T-helper 17 cell (primary cell): ENCODE results near the gene SOX13. TPM values are rescaled to one million over a fixed set of nuclear protein-coding genes. Genes with fewer than 3 reads are reported as not detected.

Source experiments
- ATAC-seq: fragments of 150-1000 bp; cut with Tn5 transposase; 2 replicates; pipeline ENCODE4 v1.10.0; 2021; ENCODE audit warnings: mild to moderate bottlenecking, moderate library complexity
- DNase-seq, 3 donors: peaks; one replicate each; pipeline versions ENCODE4 v3.0.0 to v3.0.0-alpha.2; 2020 to 2021
- H3K9me3 ChIP-seq: one replicate; pipeline ENCODE4 v1.7.0; 2013; ENCODE audit warnings: low read length, mild to moderate bottlenecking; ENCODE audit not compliant: control insufficient read depth, poor library complexity, severe bottlenecking
- H3K27ac Mint-ChIP-seq: one replicate; pipeline ENCODE4 v1.8.0; 2022; ENCODE audit warnings: mild to moderate bottlenecking, moderate library complexity, mixed read lengths
- H3K27me3 Mint-ChIP-seq: one replicate; pipeline ENCODE4 v1.8.0; 2022; ENCODE audit warnings: mixed read lengths
- H3K36me3 Mint-ChIP-seq: one replicate; pipeline ENCODE4 v1.8.0; 2022; ENCODE audit warnings: low read depth, mixed read lengths
- H3K4me1 Mint-ChIP-seq: one replicate; pipeline ENCODE4 v1.8.0; 2022; ENCODE audit warnings: mild to moderate bottlenecking, mixed read lengths
- H3K4me3 Mint-ChIP-seq: one replicate; pipeline ENCODE4 v1.8.0; 2022; ENCODE audit warnings: mild to moderate bottlenecking, moderate library complexity, mixed read lengths
- total RNA-seq, 4 donors: library from RNA in 2 of 4; stranded (reverse) in 2 of 4; gene quantifications; one replicate each; pipeline ENCODE4 v1.2.3 and lab custom pipeline; 2022 to 2026

Gene SOX13
- total RNA-seq, 2 donors from 2014 or later = 1.3 to 6.3 TPM

DNA sequence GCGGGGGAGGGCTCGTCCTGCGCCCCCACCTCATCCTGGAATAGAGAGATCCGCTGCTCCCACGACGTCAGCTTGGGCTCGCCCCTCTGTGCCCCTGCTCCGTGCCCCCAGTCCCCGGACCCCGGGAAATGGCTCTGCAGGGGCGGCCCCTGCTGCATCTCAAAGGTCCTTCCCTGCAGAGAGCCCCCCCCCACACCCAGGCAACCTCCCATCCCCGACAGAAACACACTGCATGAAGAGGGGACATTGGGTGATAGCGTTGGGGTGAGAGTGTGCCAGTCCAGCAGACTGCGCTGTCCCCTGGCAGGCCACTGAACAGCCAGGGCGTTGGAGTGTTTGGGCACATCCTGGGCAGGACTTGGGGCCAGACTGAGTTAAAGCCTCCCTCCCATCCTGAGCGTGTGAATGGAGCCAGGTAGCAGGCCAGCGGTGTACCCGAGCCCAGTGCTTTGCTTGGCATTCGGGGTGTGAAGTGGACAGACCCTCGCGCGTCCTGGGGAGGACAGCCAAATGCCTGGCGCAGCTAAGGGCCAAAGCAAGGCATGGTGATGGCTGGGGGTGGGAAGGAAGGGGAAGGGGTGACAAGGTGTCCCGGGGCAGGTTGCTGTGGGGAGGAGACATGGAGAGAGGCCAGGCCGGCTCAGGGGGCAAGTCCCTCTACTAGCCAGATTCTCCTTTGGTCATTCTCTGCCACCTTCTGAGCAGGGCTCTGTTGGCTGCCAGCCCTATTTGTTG, 79.6 kb downstream of the SOX13 start:
- Mint-ChIP-seq H3K27ac (peak overlapping the region; percentile 29), H3K4me1 (peaks cover 7% of the 10 kb centered on the region), H3K4me3 (peak overlapping the region; percentile 80), H3K36me3 (no peaks in the 10 kb centered on the region), H3K27me3 (peaks cover 10% of the 10 kb centered on the region)
- no peak for DNase-seq
- ATAC-seq = no peak
- no peaks in the 10 kb centered on the region for H3K9me3 ChIP-seq

DNA sequence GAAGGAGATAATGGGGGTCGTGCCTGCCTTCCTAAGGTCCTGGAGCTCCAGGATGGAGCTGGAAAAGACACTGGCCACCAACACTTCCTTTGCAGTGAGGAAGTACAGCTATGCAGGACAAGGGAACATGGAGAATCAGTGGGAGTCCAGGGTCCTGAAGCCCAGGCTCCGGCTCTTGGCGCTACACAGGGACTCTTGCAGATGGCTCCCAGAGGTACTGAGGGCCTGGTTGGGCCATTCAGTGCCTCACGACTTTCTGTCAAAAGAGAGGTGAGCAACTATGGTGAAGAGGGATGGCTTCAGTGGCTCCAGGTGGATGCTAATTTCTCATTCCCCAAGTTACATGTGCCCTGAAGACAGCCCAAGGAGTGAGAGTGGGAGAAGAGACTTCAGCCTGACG, 80.8 kb downstream of the SOX13 start:
- Mint-ChIP-seq H3K27me3 (peaks cover 17% of the 10 kb centered on the region), H3K36me3 (no peaks in the 10 kb centered on the region), H3K4me3 (no peak overlapping the region), H3K4me1 (peaks cover 7% of the 10 kb centered on the region), H3K27ac (no peak overlapping the region)
- ATAC-seq (no peak), DNase-seq (no peak)
- no peaks in the 10 kb centered on the region for H3K9me3 ChIP-seq

DNA sequence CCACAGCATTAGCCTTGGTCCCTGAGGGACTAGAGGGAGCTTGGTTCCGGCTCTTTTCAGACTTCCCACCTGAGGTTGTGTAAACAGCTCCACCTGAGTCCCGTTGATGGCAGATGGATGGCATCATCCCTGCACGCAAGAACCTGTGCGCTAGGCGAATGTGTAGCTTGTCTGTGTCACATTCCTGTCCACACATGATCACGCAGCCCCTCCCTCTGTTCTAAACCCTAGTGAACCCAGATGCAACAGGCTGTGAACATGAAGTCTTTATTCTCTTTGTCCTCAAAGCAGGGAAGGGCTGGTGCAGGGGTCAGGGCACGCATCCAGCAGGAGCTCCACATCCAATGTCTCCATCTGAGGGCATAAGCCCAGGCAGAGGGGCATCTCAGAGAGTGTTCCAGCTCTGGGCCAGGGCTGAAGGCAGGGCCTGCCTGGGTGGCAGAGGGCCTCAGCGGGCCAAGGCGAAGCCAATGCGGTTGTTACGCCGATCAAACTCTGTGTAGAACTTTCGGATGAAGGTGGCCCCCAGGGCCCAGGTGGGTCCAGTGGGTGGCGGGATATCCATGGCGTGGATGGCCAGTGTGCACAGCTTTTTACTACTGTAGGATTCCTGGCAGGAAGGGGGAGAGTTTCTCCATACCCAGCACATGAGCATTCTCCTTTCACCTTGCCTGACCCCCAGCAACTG, 81.8 kb downstream of the SOX13 start:
- Mint-ChIP-seq H3K4me3 (no peak overlapping the region), H3K36me3 (no peaks in the 10 kb centered on the region), H3K27ac (no peak overlapping the region), H3K27me3 (peaks cover 26% of the 10 kb centered on the region), H3K4me1 (peaks cover 10% of the 10 kb centered on the region)
- DNase-seq (no peak), ATAC-seq (no peak)
- no peaks in the 10 kb centered on the region for H3K9me3 ChIP-seq

DNA sequence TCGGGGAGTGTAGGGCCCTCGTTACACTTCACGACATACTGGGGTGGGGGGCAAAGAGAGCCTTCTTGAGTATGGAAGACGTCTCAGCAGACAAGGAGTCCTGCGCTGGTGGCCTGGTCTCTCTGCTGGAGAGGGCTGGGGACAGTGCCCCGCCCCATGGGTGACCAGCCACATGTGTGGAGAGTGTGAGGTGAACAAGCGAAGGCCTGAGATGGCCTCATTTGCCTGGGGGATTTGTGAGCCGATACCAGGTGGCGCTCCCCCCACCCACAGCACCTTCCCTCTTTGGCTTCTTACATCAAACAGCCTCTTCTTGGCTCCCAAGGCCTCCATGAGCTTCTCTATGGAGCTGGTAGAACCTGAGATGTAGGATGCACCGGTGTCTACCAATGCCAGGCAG, 83.0 kb downstream of the SOX13 start:
- ATAC-seq (no peak), DNase-seq (no peak)
- peaks cover 5% of the 10 kb centered on the region for H3K4me1 Mint-ChIP-seq

DNA sequence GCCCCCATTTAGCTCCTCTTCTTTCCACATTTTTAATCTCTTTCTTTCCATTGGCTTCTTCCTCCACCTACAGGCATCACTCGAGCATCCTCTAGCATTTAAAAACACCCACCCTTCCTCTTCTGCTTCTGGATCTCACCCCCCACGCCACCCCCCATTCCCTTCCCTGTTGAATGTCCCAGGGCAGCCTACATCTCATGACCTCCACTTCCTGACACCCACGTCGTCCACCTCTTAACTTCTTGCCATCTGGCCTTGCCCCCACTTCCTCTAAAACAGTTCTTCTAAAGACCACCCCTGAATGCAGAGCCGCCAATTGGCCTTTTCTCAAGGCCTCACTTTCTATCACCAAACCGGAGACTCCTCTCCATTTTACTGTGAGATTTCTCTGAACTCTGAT, 85.0 kb downstream of the SOX13 start:
- ATAC-seq = no peak
- Mint-ChIP-seq H3K4me3 (no peak overlapping the region), H3K27me3 (peaks cover 46% of the 10 kb centered on the region), H3K36me3 (no peaks in the 10 kb centered on the region), H3K4me1 (peaks cover 2% of the 10 kb centered on the region), H3K27ac (peak overlapping the region; percentile 65)
- DNase-seq = no peak
- H3K9me3 ChIP-seq = no peaks in the 10 kb centered on the region

More for the DNA sequence above, 83.0 kb downstream of the SOX13 start:
- Mint-ChIP-seq H3K4me3 (no peak overlapping the region), H3K27me3 (peaks cover 34% of the 10 kb centered on the region), H3K36me3 (no peaks in the 10 kb centered on the region), H3K27ac (no peak overlapping the region)
- H3K9me3 ChIP-seq = no peaks in the 10 kb centered on the region

DNA sequence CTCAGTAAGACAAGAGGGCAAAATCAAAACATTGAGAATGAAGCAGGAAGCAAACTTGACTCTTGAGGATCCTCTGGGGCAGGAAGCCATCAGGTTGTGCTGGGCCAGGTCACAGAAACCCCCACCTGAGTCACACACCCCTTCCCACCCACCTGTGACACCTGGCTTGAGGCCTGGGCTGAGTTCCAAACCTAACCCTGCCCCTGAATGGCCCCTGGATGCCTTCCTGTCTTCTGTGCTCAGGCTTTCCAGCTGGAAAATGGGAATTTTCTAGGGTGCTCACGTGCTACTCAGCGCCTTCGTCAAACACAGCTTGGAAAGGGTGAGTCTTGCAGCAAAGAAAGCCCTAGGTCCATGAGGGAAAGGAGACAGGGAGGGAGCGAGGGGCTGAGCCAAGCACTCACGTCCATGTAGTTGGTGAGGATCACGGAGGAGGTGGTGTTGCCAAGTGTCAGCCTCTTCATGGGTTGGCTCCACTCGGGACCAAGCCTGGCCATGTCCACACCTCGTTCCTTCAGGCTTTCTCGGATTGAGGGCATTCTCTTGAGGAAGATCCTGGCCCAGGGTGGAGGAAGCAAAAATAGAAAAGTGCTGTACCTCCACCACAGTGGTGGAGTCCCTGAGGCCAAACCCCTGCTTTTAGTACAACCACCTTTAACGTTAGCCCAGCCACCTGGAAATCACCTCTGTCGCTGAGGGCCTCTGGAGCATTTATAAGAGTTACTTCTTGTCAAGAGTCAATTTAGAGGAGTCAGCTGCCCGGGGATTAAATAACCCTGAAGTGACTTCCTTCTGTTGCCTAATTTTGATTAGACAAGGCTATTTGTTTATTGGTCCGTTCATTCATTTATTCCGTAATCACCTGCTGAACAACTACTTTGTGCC, 88.9 kb downstream of the SOX13 start:
- no peak for ATAC-seq
- no peak overlapping the region for H3K4me3 Mint-ChIP-seq
- no peaks in the 10 kb centered on the region for H3K9me3 ChIP-seq
- peaks cover 2% of the 10 kb centered on the region for H3K4me1 Mint-ChIP-seq
- H3K27me3 Mint-ChIP-seq = peaks cover 59% of the 10 kb centered on the region
- H3K36me3 Mint-ChIP-seq = no peaks in the 10 kb centered on the region
- no peak overlapping the region for H3K27ac Mint-ChIP-seq
- no peak for DNase-seq

DNA sequence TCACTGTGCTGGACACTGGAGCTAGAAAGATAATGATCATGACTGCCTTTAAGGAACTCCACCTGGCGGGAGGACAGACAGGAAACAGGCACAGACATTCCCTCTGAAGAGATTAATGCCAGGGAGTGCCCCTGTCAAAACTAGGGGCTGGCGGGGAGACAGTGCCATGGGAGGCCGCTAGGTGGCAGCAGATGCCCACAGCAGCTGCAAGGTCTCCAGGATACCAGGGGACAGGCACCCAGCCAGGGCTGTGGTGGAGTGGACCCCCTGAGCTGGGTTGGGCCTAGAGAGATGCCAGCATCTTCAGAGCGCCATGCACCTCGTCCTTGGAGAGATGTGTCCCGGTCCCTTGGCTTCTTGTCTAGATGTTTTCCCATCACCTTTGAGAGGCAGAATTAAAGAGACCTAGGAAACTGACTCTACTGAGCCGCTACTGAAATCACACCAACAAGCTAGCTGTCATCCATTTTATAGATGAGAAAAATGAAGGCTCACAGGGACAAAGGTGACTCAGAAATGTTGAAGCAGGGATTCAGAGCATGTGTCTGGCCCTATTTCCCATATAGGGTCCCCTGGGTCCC, 89.7 kb downstream of the SOX13 start:
- ATAC-seq = peak; percentile 95
- peak; percentile 59 to 76 (median 61) for DNase-seq
- Mint-ChIP-seq H3K4me3 (no peak overlapping the region), H3K27ac (no peak overlapping the region), H3K4me1 (peaks cover 2% of the 10 kb centered on the region), H3K27me3 (peaks cover 55% of the 10 kb centered on the region), H3K36me3 (no peaks in the 10 kb centered on the region)
- H3K9me3 ChIP-seq = no peaks in the 10 kb centered on the region

DNA sequence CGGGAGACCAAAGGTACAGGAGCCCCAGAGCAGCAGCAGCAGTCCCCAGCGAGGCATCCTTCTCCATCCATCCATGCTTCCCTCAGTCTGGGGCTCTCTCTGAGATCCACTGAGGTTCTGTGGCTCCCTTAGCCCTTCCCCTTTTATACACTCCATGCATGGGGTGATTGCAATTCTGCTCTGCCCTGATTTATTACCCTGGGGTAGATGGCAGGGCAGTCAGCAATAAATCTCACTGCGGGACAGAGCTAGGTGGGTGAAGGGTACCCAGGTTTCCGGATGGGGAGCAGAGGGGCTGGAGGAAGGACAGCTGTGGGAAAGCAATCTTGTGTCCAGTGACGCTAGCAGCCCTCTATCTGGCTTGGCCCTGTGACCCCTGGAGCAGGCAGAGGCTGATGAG, 93.3 kb downstream of the SOX13 start, which contains the start of gene REN:
TSS of gene REN (minus strand) at position 119 of the 400 bp plus-strand sequence. CDS start at position 75, 44 bp downstream.
- H3K36me3 Mint-ChIP-seq = no peaks in the 10 kb centered on the region
- H3K27ac Mint-ChIP-seq = no peak within 1 kb of the TSS
- peaks cover 8% of the 10 kb centered on the region for H3K9me3 ChIP-seq
- ATAC-seq = no peak
- no peak for DNase-seq
- H3K4me1 Mint-ChIP-seq = no peaks in the 10 kb centered on the region
- H3K27me3 Mint-ChIP-seq = peaks cover 28% of the 10 kb centered on the region
- no peak within 1 kb of the TSS for H3K4me3 Mint-ChIP-seq

DNA sequence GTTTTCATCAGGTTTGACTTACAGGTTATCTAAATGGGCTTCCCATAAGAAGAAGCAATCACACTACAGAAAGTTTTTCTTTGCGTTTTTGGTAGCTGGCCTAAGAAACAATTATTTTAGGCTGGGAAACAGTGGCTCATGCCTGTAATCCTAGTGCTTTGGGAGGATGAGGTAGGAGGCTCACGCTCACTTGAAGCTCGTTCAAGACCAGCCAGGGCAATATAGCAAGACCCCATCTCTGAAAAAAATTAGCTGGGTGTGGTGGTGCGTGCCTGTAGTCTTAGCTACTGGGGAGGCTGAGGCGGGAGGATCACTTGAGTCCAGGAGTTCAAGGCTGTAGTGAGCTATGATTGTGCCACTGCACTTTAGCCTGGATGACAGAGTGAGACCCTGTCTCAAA, 94.8 kb downstream of the SOX13 start:
- Mint-ChIP-seq H3K27me3 (peaks cover 19% of the 10 kb centered on the region), H3K27ac (no peak overlapping the region), H3K36me3 (no peaks in the 10 kb centered on the region), H3K4me3 (no peak overlapping the region), H3K4me1 (no peaks in the 10 kb centered on the region)
- no peak for DNase-seq
- ATAC-seq = no peak
- H3K9me3 ChIP-seq = peaks cover 8% of the 10 kb centered on the region

DNA sequence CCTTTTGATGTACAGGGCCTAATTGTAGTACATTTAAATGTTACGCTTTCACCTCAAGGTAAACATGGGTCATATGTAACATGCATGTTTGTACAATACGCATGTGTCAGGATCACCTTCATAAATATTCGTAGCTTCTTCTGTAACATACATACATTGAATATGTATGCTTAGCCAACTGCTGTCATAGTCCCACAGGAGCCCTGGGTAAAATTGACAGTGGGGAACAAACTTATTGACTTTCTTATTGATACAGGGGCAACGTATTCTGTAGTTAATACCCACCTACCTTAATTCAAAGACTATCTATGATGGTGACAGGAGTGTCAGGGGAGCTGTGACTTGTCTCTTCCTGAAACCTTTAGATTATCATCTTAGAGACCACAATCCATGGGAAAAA, 96.9 kb downstream of the SOX13 start:
- DNase-seq (no peak), ATAC-seq (no peak)
- peaks cover 10% of the 10 kb centered on the region for H3K27me3 Mint-ChIP-seq
- no peaks in the 10 kb centered on the region for H3K36me3 Mint-ChIP-seq
- no peaks in the 10 kb centered on the region for H3K4me1 Mint-ChIP-seq
- H3K4me3 Mint-ChIP-seq = no peak overlapping the region
- H3K9me3 ChIP-seq = peaks cover 8% of the 10 kb centered on the region
- no peak overlapping the region for H3K27ac Mint-ChIP-seq

DNA sequence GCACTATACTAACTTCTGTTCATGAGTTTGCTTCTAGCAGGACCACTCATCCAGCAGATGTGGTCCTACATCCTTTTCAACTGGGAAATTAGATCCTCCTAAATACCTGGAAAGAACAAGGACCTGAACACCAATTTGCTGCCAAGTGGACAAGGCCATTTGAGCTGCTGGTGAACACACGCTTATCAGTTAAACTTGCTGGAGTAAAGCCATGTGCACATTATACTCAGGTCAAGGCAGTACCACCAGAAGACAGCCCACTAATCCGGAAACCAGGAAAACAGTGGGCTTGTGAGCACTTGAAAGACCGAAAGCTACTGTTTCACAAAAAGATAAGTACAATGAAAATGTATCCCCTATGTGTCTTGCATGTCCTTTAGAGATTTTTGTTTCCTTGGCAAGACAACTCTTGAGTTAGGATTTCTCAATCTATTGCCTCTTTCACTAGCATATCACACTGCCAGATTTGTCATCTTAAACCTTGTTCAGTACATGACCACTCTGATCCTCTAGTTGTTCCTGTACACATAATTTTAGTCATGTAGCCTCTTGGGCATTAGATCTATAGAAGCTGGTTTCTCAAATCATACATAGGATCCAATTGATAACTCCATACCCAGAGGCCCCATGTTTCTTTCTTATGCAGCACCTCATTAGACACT, 97.7 kb downstream of the SOX13 start:
- no peaks in the 10 kb centered on the region for H3K4me1 Mint-ChIP-seq
- no peak overlapping the region for H3K4me3 Mint-ChIP-seq
- no peak for ATAC-seq
- peaks cover 8% of the 10 kb centered on the region for H3K9me3 ChIP-seq
- no peak overlapping the region for H3K27ac Mint-ChIP-seq
- H3K27me3 Mint-ChIP-seq = peaks cover 3% of the 10 kb centered on the region
- DNase-seq = no peak
- H3K36me3 Mint-ChIP-seq = no peaks in the 10 kb centered on the region

DNA sequence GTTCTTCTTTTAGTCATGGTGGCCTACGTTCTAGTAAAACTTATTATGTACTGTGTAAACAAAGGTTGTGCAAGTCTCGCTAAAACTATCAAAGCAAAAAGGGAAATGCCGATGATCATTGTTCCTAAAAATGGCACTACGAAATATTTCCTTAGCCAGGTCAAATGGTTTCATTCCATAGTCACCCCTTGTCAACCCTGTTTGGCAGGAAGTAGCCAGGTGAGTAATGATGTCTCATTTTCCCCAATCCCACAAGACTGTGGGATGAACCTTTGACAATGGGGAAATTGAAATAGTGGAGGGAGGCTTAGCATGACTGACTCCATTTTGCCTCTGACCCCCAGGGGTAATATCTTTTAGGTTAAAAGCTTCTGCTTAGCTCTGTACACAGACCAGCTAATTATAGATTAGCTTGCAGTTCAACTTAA, 98.8 kb downstream of the SOX13 start:
- H3K9me3 ChIP-seq = peaks cover 8% of the 10 kb centered on the region
- ATAC-seq = no peak
- no peak overlapping the region for H3K4me3 Mint-ChIP-seq
- DNase-seq = no peak
- H3K4me1 Mint-ChIP-seq = no peaks in the 10 kb centered on the region
- no peaks in the 10 kb centered on the region for H3K27me3 Mint-ChIP-seq
- no peaks in the 10 kb centered on the region for H3K36me3 Mint-ChIP-seq
- no peak overlapping the region for H3K27ac Mint-ChIP-seq
